H4 (cell line): ENCODE data around the gene CCDC116. TPM values are rescaled to one million over a fixed set of nuclear protein-coding genes. Genes with fewer than 3 reads are reported as not detected.
"Not testable (repeated sequence)": the region's sequence is repeated elsewhere in the genome, so short reads cannot be mapped to it uniquely, and the experiment has no call there.

Experiments
- DNase-seq: peaks from one replicate; pipeline ENCODE4 v3.0.0-alpha.2; 2015; ENCODE audit warnings: low spot score
- total RNA-seq: library from RNA; depleted of rRNA; stranded (reverse); fragments of >200 nt; shearing (Covaris generic); gene quantifications from 2 replicates; pipeline ENCODE4 v1.2.3, GENCODE V29; 2014

CCDC116 gene
- total RNA-seq, 1 experiment from 2014 or later: 0.10 TPM

DNA sequence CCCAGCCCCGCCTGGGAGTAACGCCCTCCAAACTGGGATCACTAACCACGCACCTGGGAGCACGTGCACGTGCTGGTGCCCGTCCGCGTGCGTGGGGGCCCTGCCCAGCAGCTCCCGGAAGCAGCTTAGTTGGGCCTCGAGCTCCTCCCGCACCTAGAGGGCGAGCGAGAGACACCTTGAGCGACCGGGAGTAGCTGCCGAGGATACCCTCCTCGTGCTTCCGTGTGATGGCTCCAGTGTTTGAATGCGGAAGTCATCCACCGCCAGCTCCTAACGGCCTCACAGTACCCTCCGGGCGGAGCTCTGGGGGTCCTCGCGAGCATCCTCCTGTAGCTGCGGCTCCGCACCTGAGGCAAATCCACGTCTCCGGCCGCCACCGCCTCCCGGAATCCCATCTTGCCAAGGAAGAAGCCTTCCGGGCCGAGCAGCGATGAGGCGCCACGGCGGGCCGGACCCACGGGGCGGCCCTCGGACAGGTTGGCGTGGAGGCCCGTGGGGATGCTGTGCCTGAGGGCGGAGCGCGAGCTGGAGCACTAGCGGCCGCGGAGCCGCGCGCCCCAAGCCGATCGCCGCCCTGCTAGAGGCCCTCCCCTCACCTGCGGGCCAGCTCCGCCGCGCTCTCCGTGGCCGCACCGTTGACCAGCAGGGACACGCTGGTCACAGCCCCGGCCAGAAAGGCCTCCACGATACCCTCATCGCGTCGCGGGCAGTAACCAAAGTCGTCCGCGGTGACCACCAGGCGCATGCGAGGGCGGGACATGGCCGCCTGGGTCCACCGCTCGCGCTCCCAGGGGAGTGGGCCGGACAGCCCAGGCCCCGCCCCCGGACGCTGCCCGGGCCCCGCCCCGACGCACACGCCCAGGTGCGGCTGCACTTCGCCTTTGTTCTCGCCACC, 3.1 kb upstream of the CCDC116 start, which contains the start of gene YDJC:
Gene YDJC, minus strand, starts transcription at position 768 of the 895 bp plus-strand sequence. Its CDS starts 8 bp downstream, at position 760.
- DNase-seq: peak; percentile 86

DNA sequence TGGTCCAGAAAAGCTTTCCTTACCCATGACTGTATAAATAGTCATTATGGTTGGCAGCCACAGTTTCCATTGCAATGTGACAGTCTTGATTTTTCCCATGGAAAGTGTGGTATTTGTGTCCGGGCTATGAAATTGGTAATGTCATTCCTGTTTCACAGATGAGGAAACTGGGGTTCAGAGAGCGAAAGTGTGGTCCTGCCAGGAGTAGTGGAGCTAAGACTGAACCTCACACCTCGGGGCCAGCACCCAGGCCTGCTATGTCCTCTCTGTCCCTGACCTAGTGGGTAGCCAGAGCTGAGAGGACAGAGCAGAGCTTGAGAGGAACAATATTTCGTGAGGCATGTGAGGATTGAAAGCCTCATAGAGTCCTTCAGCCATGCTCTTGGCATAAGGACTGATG, 1.5 kb upstream of the CCDC116 start:
- no peak for DNase-seq

DNA sequence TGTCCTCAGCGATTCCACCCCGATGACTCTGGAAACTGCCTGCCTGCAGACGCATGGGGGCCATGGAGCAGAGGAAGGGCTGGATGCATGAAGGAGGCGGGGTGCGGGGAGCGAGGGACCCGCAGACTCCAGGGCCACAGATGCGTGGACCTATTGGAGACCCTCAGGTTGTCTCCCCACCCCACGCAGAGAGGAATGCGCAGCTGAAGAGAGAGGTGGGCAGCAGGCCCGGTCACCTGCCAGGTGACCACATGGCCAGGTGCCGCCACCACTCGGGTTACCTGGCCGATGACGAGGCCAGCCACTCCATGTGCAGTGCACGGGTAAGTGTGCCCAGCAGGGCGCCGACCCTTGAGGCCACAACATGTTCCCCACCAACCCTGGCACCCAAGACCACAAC, 371 bp downstream of the CCDC116 start:
- no peak for DNase-seq

DNA sequence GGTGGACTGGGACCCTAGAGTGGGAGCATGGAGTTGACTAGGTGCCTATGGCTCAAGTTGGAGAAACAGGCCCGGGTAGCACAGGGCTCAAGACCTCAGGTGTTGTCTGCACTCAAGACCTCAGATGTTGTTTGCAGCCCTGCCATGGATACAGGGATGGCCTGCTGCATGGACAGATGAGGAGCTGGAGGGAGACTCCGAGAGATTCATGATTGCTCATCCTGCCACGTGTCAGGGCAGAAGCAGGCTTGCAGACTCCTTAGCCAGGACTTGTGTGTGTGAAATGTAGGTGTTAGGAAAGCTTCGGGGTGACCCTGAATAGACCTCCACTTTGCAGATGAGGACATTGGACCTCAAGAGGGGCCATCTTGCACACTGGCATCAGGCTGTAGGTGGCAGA, 921 bp downstream of the CCDC116 start:
- DNase-seq: no peak

DNA sequence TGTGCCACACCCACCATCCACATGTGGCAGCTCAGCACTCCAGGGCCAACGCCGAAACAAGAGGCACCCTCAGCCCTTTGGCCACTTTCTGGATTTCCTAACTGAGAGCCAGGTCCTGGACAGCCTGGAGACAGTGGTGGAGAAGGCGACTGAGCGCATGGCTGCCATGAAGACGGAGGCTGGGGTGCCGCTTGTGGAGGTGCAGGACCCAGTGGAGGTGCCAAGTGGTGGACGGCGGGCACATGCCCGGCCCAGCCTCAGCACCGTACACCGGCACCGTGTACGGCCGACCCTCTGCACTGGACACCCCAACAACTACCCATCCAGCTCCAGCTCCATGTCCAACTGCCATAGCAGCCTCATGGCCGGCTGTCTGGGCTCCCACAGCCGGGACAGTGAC, 1.5 kb downstream of the CCDC116 start:
- DNase-seq: no peak

DNA sequence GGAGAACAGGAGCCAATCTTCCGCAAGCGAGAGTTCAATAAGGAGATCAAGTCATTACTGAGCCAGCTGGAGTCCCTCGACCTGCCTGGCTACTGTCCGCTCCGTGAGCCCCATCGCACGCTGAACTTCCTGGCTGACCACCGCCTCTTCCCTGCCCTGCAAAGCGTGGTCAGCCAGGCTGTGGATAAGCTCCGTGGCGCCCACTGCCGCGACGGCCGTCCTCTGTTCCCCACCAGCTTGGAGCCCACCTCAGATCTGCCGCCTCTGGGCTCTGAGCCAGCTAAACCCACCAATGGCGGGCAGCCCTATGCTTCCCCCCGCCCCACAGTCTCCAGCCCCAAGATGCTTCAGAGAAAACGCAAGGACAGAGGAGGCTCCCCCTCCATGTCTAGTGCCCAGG, 2.3 kb downstream of the CCDC116 start:
- no peak for DNase-seq

DNA sequence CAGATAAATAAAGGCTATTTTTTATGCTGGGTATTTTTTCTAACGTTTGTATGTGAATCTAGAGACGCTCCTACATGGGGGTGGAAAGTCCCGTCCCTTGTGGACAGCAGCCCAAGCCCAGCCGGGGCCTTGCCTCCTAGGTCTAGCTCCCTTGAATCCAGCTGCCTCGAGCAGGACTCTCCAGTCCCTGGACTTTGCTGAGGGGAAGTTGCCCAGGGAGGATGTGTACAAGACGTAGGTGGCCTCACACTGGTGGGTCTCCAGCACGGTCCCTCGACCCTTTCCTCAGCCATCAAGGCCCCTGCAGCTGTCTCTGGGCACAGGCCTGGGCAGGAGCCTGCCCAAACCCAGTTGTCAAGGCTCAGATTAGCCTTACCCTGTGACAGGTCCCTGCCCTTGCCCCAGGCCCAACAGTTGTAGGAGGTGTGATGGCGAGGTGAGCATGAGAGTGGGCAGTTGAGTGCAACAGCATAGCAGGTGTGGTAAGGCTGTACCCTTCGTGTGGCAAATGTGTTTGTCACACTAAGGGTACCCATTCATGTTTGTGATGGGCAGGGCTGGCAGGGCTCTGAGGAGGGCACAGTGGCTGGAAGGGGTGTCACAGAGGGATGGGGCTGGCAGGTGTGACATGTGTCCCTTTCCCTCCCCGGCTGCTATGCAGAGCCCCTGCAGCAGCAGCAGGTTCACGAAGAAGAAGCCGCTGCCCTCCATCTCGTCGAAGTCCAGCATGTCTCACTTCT, 3.4 kb downstream of the CCDC116 start:
- DNase-seq: no peak

DNA sequence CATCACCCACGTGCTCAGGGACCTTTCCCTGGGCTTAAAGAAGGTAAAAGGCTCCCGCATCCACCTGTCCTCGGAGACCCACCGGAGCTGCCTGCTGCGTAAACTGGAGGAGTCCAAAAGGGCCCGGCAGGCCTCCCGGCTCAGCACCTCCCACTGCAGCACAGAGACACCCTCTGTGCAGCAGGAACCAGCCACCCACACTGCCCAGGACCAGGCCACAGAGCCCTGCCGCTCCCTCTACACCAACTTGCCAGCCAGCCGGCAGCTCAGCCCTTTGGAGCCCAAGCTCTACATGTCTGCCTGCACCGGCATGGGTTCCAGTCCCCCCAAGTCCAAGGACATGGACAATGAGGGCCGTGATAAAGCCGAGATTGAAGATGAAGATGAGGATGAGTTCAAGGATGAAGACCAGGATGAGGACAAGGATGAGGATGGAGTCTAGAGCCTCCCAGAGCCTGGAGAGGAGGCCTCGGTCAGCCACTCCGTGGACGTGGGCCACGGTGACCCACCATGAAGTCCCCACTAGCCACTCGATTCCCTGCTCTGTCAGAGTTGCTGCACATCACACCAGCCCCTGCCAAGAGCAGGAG, 4.2 kb downstream of the CCDC116 start:
- no peak for DNase-seq

DNA sequence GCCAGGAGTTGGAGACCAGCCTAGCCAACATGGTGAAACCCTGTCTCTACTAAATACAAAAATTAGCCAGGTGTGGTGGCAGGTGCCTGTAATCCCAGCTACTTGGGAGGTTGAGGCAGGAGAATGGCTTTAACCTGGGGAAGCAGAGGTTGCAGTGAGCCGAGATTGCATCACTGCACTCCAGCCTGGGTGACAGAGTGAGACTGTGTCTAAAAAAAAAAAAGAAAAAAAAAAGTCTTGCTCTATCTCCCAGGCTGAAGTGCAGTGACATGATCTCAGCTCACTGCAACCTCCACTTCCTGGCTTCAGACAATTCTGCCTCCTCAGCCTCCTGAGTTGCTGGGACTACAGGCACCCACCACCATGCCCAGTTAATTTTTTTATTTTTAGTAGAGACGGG, 4.9 kb downstream of the CCDC116 start:
- DNase-seq: not testable (repeated sequence)

DNA sequence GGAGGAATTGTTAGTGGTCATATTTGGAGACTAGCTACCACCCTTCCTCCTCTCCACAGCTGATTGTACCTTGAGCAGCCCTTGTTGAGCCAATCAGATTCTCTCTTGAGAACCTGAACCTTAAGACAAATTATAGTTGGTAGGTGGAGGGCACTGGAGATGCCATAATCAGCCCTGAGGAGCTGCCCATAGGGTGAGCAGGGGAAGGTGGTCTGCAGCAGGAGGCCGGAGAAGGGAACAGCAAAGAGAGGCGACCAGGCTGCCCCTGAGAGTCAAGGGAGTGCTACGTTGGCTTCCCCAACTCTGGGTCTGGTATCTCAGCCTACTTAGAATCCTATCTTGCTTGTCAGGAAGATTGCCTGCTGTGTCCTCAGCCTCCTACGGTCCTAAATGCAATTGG, 6.8 kb downstream of the CCDC116 start:
- DNase-seq: no peak

DNA sequence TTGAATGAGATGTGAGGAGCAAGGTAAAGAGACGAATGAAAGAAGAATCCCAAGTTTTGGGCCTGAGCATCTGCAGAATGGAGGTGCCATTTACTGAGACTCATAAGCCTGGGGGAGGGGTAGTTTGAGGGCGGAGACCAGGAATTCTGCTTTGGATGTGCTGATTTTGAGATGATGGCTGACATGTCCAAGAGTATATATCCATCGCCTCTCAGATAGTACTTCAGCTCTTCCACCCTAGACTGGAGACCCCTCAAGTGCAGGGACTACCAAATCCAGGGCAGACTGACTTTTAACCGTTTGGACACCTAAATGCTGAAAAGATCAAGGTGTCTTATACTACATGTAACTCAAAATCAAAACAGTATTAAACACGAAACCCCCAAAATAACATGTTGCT, 8.2 kb downstream of the CCDC116 start:
- DNase-seq: no peak

DNA sequence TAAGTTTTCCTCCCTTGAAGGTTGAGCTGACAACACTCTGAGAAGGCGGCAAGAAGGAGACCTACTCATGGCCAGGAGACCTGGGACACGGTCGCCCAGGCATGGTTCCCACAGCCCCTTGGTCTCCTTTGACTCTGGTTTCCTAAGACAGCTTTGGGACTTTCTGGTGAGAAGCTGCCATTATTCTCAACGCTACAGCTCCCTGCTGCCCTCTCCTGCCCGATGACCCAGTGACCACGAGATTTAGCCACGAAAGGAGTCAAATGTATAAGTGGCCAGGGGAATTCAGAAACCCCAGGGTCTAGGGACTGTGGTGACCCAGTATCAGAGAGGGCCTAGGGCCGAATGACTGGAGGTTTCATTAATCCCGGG, 8.8 kb downstream of the CCDC116 start:
- DNase-seq: peak; percentile 45

DNA sequence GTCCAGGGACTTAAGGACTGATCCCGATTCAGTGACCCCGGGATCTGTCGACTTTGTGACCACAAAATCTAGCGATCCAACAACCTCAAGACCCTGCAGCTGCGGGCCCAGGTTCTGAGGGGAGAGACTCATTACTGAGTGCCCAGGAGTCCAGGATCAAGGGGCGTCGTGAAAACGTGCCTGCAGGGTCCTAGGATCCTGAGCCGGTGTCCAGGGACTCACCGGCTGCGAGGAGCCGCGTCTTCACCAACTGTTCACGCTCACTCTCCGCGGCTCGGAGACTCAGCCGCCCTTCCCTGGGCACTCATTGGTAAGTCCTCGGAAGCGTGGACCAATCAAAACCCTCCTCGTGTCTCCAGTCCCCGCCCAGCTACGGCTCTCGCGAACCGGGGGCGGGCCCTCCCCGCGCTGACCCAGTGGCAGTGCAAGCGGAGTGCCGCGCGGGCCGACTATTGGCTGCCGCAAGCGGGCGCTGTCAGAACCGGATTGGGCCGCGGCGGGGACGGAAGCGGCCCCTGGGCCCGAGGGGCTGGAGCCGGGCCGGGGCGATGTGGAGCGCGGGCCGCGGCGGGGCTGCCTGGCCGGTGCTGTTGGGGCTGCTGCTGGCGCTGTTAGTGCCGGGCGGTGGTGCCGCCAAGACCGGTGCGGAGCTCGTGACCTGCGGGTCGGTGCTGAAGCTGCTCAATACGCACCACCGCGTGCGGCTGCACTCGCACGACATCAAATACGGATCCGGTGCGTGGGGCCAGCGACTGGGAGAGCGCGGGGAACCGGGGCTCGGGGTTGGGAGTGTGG, 9.4 kb downstream of the CCDC116 start, which contains the start of gene SDF2L1:
Gene SDF2L1, plus strand, starts transcription at position 514 of the 795 bp plus-strand sequence. Its CDS starts 35 bp downstream, at position 549.
- peak; percentile 93 for DNase-seq

DNA sequence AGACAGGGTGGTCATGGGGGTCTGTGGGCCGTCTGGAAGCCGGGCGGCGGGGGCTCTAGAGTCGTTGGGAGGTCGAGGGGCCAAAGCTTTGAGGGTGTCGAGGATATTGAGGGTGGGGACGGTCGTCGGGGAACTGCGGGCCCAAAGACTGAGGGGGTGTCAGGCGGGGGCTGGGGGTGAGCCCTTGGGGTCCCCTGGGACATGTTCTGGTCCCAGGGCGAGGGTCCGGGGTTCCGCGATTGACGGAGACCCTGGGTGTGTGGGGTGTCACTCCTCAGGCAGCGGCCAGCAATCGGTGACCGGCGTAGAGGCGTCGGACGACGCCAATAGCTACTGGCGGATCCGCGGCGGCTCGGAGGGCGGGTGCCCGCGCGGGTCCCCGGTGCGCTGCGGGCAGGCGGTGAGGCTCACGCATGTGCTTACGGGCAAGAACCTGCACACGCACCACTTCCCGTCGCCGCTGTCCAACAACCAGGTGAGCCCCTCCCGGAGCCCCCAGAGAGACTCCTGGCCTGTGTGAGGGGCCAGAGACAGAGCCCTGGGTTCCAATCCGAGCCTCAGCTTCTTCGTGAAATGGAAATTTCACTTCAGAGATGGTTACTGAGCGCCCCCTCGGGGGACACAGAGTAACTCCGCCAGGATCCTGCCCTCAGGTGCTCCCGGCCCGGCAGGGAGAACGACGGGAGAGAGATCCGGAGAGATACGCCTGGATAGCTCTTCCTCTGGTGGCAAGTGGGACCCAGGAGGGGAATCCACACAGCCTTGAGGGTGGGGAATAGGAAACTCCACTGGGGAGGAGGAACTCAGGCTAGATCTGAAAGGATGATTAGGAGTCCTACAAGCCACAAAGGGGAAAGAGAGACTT, 10.3 kb downstream of the CCDC116 start:
- DNase-seq: no peak

DNA sequence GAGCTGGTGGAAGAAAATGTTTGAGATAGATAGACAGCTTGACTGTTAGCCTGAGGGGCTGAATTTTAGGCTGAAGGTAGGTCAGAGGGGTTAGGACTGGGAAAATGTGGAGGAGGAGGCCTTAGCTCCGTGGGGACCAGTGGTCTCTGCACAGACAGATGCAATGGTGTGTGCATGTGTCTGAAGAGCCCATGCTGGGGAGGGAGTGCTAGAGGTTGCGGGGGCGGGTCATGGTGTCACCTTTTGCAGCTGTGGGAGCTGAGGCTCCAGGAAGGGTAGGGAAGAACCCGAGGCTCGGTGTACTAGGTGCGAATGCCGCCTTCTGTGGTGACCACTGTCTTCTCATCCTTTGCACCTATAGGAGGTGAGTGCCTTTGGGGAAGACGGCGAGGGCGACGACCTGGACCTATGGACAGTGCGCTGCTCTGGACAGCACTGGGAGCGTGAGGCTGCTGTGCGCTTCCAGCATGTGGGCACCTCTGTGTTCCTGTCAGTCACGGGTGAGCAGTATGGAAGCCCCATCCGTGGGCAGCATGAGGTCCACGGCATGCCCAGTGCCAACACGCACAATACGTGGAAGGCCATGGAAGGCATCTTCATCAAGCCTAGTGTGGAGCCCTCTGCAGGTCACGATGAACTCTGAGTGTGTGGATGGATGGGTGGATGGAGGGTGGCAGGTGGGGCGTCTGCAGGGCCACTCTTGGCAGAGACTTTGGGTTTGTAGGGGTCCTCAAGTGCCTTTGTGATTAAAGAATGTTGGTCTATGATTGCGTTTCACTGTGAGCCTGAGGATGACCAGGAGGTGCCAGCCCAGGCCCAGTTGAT, 11.2 kb downstream of the CCDC116 start:
- DNase-seq: no peak

DNA sequence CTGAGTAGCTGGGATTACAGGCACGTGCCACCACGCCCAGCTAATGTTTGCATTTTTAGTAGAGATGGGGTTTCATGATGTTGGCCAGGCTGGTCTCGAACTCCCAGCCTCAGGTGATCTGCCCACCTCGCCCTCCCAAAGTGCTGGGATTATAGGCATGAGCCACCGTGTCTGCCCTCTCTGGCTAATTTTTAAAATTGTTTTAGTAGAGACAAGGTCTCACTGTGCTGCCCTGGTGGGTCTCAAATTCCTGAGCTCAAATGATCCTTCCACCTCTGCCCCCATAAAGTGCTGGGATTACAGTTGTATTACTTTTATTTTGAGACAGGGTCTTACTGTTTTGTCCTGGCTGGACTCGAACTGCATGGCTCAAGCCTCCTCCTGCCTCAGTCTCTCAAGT, 13.0 kb downstream of the CCDC116 start:
- DNase-seq: not testable (repeated sequence)

DNA sequence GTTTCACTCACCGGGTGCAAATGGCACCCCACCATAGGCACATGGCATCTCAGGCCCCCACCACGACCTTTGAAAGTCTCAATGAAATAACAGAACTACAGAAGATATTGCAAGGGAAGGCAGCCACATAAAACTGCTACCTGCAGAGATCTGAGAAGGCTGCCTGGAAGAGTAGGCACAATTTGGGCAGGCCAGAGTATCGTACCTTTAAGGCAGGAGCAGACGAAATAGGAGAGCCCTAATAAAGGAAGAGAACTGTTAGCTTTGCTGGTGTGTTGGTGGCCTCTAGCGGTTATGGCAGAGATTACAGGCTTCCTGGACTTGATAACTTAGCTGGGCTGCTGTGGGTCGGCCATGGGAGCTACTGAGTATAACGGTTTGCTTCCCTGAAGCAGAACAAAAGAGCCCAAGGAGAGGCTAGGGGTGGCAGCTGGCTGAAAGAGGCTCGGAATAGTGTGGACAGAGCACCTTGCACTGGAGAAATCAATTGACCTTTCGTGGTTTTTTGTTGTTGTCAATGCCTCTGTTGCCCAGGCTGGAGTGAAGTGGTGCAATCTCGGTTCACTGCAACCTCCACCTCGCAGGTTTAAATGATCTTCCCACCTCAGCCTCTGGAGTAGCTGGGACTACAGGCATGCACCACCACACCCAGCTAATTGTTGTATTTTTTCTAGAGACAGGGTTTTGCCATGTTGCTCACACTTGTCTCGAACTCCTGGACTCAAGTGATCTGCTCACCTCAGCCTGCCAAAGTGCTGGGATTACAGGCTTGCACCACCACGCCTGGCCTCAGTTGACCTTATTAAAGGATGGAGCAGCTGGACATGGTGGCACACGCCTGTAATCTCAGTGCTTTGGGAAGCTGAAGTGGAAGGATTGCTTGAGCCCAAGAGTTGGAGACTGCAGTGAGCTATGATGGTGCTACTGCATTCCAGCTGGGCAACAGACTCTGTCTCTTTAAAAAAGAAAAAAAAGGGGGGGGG, 14.3 kb downstream of the CCDC116 start:
- peak; percentile 58 for DNase-seq

DNA sequence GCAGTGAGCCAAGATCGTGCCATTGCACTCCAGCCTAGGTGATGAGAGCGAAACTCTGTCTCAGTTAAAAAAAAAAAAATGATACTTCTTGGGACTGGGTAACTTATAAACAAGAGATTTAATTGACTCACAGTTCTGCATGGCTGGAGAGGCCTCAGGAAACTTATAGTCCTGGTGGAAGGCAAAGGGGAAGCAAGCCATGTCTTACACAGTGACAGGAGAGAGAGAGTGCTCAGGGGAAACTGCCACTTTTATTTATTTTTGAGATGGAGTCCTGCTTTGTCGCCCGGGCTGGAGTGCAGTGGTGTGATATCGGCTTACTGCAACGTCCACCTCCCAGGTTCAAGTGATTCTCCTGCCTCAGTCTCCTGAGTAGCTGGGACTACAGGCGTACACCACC, 17.7 kb downstream of the CCDC116 start:
- DNase-seq: no peak
